Body of pancreas (tissue), 4 donors: ENCODE measurements around the gene ATG16L1. TPM values are rescaled to one million over a fixed set of nuclear protein-coding genes. Genes with fewer than 3 reads are reported as not detected.

Experiments
- ATAC-seq: fragments of 150-250 bp; one replicate; pipeline ENCODE4 v1.9.1; 2016
- DNase-seq, 4 donors: peaks; one replicate each; pipeline ENCODE4 v3.0.0-alpha.2; 2019
- H3K27ac ChIP-seq, 4 donors: fragments of 200-600 bp; sonication (generic); 1 replicate in 3 of 4; 2 replicates in 1 of 4; pipeline versions ENCODE4 v1.5.1 to v1.6.1; 2016 to 2019; ENCODE audit warnings: mild to moderate bottlenecking in 1 of 4, mixed read lengths in 1 of 4, moderate library complexity in 1 of 4
- H3K27me3 ChIP-seq, 2 donors: fragments of 200-600 bp; sonication (generic); one replicate each; pipeline ENCODE4 v1.6.0; 2016; ENCODE audit warnings: mild to moderate bottlenecking in 1 of 2
- H3K36me3 ChIP-seq, 2 donors: fragments of 200-600 bp; sonication (generic); replicated peaks in 1 of 2; 2 replicates each; pipeline ENCODE4 v1.5.1; 2016; ENCODE audit warnings: low read depth in 2 of 2; ENCODE audit not compliant: insufficient read depth in 1 of 2
- H3K4me1 ChIP-seq: fragments of 200-600 bp; sonication (generic); one replicate; pipeline ENCODE4 v1.6.0; 2016
- H3K4me3 ChIP-seq, 2 donors: fragments of 200-600 bp; sonication (generic); 1 replicate in 1 of 2; 2 replicates in 1 of 2; pipeline ENCODE4 v1.5.1; 2016 to 2019
- H3K9me3 ChIP-seq, 3 donors: fragments of 200-600 bp; sonication (generic); 1 replicate in 2 of 3; 2 replicates in 1 of 3; pipeline ENCODE4 v1.5.1; 2016
- POLR2A ChIP-seq, 3 donors: fragments of 450-650 bp; IDR thresholded peaks; one replicate each; pipeline ENCODE4 v1.6.1; 2016; ENCODE audit warnings: antibody characterized with exemption in 3 of 3, mild to moderate bottlenecking in 2 of 3
- WGBS, 2 donors: methylation state at CpG; one replicate each; pipeline ENCODE4 v1.1.5; 2017; 5-methylcytosine and 5-hydroxymethylcytosine counted together
- intact Hi-C: fragments of 100-400 bp; cut with DNase I; formaldehyde crosslinking; loops from one replicate; pipeline ENCODE4 v1.15.1; 2023
- total RNA-seq, 2 donors: library from RNA; depleted of rRNA; stranded (reverse); fragments of >200 nt; gene quantifications; one replicate each; pipeline ENCODE4 v1.1.0, GENCODE V29; 2016
- TF ChIP-seq, protein P1 (sequence below), 7 experiments: fragments of 450-650 bp in 4 of 7; fragments of 200-600 bp in 3 of 7; sonication (generic) in 3 of 7; IDR thresholded peaks; one replicate each; pipeline ENCODE4 v1.5.1; 2016 to 2019; ENCODE audit warnings: antibody characterized with exemption in 7 of 7

ATG16L1 gene
- total RNA-seq, 2 donors from 2014 or later: 23.7 to 29.1 TPM

GRCh38 chr2:233225230-233226068 is 26.0 kb upstream of the ATG16L1 start:
- Histone ChIP-seq H3K4me1 (peaks cover 8% of the 10 kb centered on the region), H3K27ac (no peak overlapping the region), H3K9me3 (no peaks in the 10 kb centered on the region), H3K36me3 (no peaks in the 10 kb centered on the region), H3K27me3 (no peaks in the 10 kb centered on the region), H3K4me3 (no peak overlapping the region)
- DNase-seq: no peak
- TF ChIP-seq, protein P1, sequence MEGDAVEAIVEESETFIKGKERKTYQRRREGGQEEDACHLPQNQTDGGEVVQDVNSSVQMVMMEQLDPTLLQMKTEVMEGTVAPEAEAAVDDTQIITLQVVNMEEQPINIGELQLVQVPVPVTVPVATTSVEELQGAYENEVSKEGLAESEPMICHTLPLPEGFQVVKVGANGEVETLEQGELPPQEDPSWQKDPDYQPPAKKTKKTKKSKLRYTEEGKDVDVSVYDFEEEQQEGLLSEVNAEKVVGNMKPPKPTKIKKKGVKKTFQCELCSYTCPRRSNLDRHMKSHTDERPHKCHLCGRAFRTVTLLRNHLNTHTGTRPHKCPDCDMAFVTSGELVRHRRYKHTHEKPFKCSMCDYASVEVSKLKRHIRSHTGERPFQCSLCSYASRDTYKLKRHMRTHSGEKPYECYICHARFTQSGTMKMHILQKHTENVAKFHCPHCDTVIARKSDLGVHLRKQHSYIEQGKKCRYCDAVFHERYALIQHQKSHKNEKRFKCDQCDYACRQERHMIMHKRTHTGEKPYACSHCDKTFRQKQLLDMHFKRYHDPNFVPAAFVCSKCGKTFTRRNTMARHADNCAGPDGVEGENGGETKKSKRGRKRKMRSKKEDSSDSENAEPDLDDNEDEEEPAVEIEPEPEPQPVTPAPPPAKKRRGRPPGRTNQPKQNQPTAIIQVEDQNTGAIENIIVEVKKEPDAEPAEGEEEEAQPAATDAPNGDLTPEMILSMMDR (IDR thresholded peaks at IDR 0.05): no peak
- no peak for TF ChIP-seq POLR2A (IDR thresholded peaks at IDR 0.05)
- intact Hi-C loops: no loop called here
- 64 to 75% methylated on average over 5 of the region's 5 CpGs for WGBS, 2 donors
- ATAC-seq: no peak

DNA sequence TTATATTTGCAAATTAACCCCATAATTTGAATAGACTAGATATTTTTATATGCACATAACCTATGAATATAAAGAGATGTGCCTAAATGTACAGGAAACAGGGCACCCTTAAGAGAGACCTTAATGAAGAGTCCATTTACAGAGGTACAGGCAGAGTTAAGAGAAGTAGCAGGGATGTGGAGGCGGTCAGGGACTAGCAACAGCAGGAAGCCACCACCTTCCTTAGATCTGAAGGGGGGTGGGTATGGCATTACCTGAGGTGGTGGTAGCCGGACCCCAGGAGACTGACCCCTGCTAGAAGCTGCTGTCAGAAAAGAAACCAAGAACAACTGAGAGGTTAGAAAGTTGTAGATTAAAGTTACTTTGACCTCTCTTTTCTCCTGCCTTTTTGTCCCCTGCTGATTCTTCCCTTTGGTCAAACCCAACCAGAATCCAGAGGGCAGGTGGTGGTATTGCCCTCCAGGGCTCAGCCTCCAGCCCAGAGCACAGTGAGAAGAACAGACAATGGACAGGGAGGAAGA is 24.9 kb upstream of the ATG16L1 start:
- intact Hi-C loops: no loop called here
- H3K4me1 ChIP-seq: peaks cover 6% of the 10 kb centered on the region
- no peaks in the 10 kb centered on the region for H3K27me3 ChIP-seq
- DNase-seq (no peak), ATAC-seq (no peak)
- H3K4me3 ChIP-seq: no peak overlapping the region
- no peaks in the 10 kb centered on the region for H3K36me3 ChIP-seq
- no peak overlapping the region for H3K27ac ChIP-seq
- TF ChIP-seq, protein P1 (IDR thresholded peaks at IDR 0.05): no peak
- no peak for TF ChIP-seq POLR2A (IDR thresholded peaks at IDR 0.05)
- H3K9me3 ChIP-seq: no peaks in the 10 kb centered on the region
- WGBS, 2 donors: 70 to 96% methylated on average over 2 of the region's 2 CpGs

DNA sequence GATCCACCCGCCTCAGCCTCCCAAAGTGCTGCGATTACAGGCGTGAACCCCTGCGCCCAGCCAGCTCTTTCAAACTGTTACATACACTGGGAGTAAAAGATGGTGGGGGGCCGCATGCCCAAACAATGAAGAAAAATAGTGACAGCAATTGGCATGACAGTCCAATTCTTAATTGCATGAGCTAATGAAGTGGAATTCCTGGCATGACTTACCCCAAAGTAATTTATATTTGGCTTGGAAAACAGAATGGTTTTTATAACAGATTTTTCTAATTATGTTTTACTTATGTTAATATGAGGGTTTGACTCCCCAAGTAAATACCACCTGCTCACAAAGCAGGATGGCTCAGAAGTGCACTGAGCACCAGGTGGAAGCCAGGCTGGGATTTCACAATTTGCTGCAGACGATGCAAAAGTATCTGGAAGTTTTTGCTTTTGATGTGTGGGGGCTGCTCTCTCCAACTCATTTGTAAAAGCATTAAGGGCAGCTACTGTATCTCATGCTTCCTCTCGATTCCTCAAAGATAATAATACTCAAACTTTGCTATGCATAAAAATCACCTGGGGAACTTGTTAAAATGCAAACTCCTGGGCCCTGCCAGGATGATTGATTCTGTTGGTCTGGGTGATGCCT is 24.0 kb upstream of the ATG16L1 start:
- TF ChIP-seq, protein P1 (IDR thresholded peaks at IDR 0.05): no peak
- no peak for TF ChIP-seq POLR2A (IDR thresholded peaks at IDR 0.05)
- Histone ChIP-seq H3K9me3 (no peaks in the 10 kb centered on the region), H3K27ac (no peak overlapping the region), H3K4me3 (no peak overlapping the region), H3K4me1 (no peaks in the 10 kb centered on the region), H3K36me3 (no peaks in the 10 kb centered on the region), H3K27me3 (no peaks in the 10 kb centered on the region)
- 72 to 76% methylated on average over 7 of the region's 7 CpGs for WGBS, 2 donors
- ATAC-seq (no peak), DNase-seq (no peak)
- intact Hi-C loops: no loop called here

DNA sequence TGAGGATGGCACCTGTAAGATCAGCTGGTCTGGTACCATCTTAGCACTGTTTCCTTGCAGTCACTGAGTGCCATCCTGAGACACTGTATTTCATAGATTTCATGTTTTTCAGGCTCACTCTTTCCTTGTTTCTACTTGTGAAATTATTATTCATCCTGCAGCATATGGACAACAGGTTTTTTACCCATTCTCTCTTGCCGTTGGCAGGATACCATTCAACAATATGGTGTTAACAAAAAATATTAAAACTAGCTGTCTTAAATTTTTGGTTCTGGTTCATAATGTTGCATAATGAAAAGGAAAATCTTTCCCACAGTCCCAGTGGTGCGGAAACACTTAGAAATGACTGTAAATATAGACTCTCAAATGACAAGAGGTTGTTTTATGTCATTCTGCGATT is 23.1 kb upstream of the ATG16L1 start:
- TF ChIP-seq, protein P1 (IDR thresholded peaks at IDR 0.05): no peak
- no peak for TF ChIP-seq POLR2A (IDR thresholded peaks at IDR 0.05)
- intact Hi-C loops: no loop called here
- DNase-seq (no peak), ATAC-seq (no peak)
- Histone ChIP-seq H3K4me1 (no peaks in the 10 kb centered on the region), H3K9me3 (no peaks in the 10 kb centered on the region), H3K4me3 (no peak overlapping the region), H3K27ac (no peak overlapping the region), H3K36me3 (no peaks in the 10 kb centered on the region), H3K27me3 (no peaks in the 10 kb centered on the region)
- WGBS, 2 donors: 80 to 86% methylated on average over 3 of the region's 3 CpGs
